SH-SY5Y (cell line): Measurements from ENCODE around the gene AKAP5.
A peak's percentile ranks its signal among the peaks of the same experiment; 100 is the strongest.

Source experiments
- GATA2 ChIP-seq: IDR thresholded peaks from 2 replicates; pipeline ENCODE4 v1.6.1; 2011; ENCODE audit warnings: mild to moderate bottlenecking, low read depth, low read length
- GATA3 ChIP-seq: IDR thresholded peaks from 2 replicates; pipeline ENCODE4 v1.6.1; 2011; ENCODE audit warnings: low read depth, mild to moderate bottlenecking, low read length, moderate library complexity

Gene AKAP5

GRCh38 chr14:64474041-64474440 is 8.7 kb downstream of the AKAP5 start:
- no peak for TF ChIP-seq GATA2
- no peak for TF ChIP-seq GATA3

GRCh38 chr14:64474698-64475097 is 9.4 kb downstream of the AKAP5 start:
- TF ChIP-seq GATA2 (no peak), GATA3 (no peak)

- TF ChIP-seq GATA3 (no peak), GATA2 (peak; percentile 25; the same call in 1 of the 2 replicates)
Measured at GRCh38 chr14:64475585-64476273, 10.4 kb downstream of the AKAP5 start.

GRCh38 chr14:64476438-64476837 is 11.1 kb downstream of the AKAP5 start:
- TF ChIP-seq GATA3 (no peak), GATA2 (no peak)

- TF ChIP-seq GATA2 (no peak), GATA3 (no peak)
Measured at GRCh38 chr14:64478634-64479250, 13.4 kb downstream of the AKAP5 start.

GRCh38 chr14:64488590-64489099 is 23.3 kb downstream of the AKAP5 start:
- TF ChIP-seq GATA3 (no peak), GATA2 (no peak)

- TF ChIP-seq GATA3 (no peak), GATA2 (no peak)
Measured at GRCh38 chr14:64491637-64492036, 26.3 kb downstream of the AKAP5 start.

- TF ChIP-seq GATA3 (no peak), GATA2 (no peak)
Measured at GRCh38 chr14:64493455-64493854, 28.2 kb downstream of the AKAP5 start.

- TF ChIP-seq GATA2 (no peak), GATA3 (no peak)
Measured at GRCh38 chr14:64495252-64495651, 30.0 kb downstream of the AKAP5 start.

GRCh38 chr14:64496764-64497163 is 31.5 kb downstream of the AKAP5 start:
- TF ChIP-seq GATA3 (no peak), GATA2 (0 out of 2 replicates have a peak, but pooled peaks have one; percentile 11)

GRCh38 chr14:64500088-64500487 is 34.8 kb downstream of the AKAP5 start:
- TF ChIP-seq GATA2, result no peak
- TF ChIP-seq GATA3, result no peak

GRCh38 chr14:64501411-64502171 is 36.3 kb downstream of the AKAP5 start:
- peak; percentile 91 for TF ChIP-seq GATA2
- peak; percentile 68; the same call in 1 of the 2 replicates for TF ChIP-seq GATA3

- TF ChIP-seq GATA2 (no peak), GATA3 (no peak)
Measured at GRCh38 chr14:64502456-64502855, 37.2 kb downstream of the AKAP5 start.

GRCh38 chr14:64502887-64503433 is 37.7 kb downstream of the AKAP5 start:
- TF ChIP-seq GATA3 (no peak), GATA2 (no peak)
